GM12872 (cell line): Measurements from ENCODE around the gene GPC6.

ENCODE experiments used
- TF ChIP-seq, protein P1 (sequence below): IDR thresholded peaks from 3 replicates; pipeline ENCODE4 v1.5.1; 2011; ENCODE audit warnings: low read depth, mild to moderate bottlenecking, low read length, moderate library complexity; ENCODE audit not compliant: insufficient read depth

Gene GPC6

DNA sequence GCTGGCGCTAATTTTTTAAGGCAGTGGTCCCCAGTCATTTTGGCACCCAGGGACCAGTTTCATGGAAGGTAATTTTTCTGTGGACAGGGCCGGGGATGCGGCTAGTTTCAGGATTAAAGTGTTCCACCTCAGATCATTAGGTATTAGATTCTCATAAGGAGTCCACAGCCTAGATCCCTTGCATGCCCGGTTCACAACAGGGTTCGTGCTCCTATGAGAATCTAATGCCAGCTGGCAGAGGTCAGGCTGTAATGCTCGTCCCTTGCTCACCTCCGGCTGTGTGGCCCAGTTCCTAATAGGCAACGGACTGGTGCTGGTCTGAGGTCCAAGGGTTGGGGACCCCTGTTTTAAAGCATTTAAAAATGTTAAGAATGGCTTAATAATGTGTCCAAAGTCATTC, 54.1 kb downstream of the GPC6 start:
- TF ChIP-seq, protein P1, sequence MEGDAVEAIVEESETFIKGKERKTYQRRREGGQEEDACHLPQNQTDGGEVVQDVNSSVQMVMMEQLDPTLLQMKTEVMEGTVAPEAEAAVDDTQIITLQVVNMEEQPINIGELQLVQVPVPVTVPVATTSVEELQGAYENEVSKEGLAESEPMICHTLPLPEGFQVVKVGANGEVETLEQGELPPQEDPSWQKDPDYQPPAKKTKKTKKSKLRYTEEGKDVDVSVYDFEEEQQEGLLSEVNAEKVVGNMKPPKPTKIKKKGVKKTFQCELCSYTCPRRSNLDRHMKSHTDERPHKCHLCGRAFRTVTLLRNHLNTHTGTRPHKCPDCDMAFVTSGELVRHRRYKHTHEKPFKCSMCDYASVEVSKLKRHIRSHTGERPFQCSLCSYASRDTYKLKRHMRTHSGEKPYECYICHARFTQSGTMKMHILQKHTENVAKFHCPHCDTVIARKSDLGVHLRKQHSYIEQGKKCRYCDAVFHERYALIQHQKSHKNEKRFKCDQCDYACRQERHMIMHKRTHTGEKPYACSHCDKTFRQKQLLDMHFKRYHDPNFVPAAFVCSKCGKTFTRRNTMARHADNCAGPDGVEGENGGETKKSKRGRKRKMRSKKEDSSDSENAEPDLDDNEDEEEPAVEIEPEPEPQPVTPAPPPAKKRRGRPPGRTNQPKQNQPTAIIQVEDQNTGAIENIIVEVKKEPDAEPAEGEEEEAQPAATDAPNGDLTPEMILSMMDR, result no peak

DNA sequence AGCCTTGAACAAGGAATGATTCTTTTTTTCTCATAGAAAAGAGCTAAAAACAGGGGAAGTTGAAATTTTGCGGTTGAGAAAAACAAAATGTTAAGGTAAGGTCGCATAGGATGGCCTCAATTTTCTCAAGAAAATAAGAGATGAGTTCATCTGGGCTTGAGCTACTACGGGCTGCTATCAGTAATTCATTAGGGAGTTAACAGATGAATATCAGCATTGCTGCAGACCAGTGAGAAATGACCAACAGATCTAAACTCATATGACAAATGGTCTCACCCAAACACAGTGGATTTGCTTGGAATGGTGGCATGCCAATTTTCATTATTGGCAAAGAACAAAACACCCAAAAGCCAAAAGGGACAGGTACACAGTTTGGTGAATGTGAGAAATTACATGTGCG, 56.6 kb downstream of the GPC6 start:
- TF ChIP-seq, protein P1, result no peak

DNA sequence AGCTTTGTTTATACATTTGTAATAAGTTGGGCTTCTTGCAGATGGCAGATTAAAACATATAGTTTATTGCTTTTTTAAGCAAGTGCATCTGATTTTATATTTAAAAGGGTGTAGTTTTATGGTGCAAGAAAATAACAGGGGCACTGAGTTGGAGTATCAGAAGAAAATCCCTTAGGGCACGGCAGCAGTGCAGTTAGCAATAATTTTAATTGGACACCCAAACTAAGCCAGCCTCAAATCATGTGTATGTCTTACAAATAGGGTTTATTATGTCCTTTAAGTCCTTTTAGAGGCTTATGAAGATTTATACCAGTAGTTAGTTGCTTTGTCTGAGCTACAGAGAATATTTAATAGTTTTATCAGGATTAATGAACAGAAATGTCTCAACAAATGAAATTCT, 57.5 kb downstream of the GPC6 start:
- TF ChIP-seq, protein P1, result no peak

DNA sequence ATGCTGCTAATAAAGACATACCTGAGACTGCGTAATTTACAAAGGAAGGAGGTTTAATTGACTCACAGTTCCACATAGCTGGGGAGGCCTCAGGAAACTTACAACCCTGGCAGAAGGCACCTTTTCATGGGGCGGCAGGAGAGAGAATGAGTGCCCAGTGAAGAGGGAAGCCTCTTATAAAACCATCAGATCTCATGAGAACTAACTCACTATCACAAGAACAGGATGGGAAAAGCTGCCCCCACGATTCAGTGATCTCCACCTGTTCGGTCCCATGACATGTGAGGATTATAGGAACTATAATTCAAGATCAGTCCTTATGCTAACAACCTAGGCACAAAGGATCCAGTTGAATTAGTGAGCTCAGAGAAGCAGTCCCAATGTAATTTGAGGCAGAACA, 59.4 kb downstream of the GPC6 start:
- TF ChIP-seq, protein P1, result no peak

DNA sequence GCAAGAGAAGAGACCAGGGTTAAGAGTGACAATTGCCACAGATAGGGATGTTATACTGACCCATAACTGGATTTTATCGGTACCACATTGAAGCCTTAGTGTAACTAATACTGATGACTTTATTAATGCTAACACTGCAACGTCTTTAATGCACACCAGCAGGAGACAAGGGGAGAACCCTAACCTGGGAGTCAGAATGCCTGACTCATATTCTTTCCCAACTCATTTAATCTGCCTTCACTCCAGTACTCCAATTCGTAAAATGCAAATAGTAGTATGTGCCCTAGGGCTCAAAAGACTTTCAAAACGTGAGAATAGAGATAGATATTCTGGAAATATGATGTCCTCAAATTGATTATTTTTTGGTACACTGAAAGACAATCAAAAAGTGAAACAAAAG, 62.4 kb downstream of the GPC6 start:
- TF ChIP-seq, protein P1, result no peak

DNA sequence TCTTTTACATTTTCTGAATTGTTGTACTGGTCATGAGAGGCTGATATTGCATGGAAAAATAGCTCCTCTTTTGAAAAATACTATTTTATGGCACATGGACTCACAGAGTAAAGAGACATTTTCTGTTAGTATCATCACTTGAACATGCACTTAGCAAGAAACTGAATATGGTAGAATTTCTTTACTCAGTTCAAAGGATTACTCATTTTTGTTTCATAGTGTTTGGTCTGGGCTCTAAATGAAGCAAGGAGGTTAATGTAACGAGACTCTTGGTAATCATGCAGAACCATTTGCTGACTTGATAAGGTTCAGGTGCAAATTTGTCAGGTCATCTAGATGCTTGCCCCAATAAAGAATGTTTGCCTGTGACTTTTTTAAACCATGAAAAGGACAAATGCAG, 63.2 kb downstream of the GPC6 start:
- TF ChIP-seq, protein P1, result no peak

DNA sequence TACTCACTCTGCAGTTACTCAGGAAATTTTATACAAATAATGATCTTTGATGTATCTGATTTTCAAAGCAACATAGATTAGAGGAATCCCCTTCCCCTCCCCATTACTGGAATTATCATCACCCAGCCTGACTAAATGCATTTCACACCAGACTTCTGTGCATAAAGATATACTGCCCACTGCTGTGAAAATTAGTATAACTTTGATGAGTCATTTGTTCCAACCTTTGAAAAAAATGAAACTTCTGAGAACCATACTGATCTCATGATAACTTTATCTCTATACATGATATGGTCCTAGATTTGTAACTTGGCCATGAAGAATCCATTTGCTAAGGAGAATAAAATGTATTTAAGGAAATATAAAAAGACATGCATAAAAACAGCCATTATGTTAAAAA, 63.9 kb downstream of the GPC6 start:
- TF ChIP-seq, protein P1, result no peak

DNA sequence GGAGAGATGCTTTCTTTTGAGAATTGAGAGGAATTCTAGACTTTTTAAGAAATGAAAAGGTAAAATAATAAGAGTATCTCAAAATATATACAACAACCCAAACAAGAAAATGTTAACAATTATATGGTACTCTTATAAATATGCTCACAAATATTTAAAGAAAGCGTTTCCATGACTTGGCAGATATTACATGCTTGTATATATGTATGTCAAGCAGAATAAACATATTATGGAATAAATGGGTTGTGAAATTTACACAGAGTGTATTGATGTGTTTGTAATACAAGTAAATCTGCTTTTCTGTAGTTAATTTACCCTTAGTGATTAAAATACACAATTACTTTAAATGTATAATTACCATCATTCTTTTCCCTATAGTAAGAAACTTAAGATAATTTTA, 65.8 kb downstream of the GPC6 start:
- TF ChIP-seq, protein P1, result no peak
